Stimulated activated CD4-positive, alpha-beta T cell treated with anti-CD3 and anti-CD28 coated beads, Interleukin-2, amount 100 ng/mL, for 48 hours (primary cell): ENCODE results near the gene AP5S1.
"Not testable (repeated sequence)": the region's sequence is repeated elsewhere in the genome, so short reads cannot be mapped to it uniquely, and the experiment has no call there.

ENCODE experiments used
- DNase-seq, 2 donors: peaks; one replicate each; pipeline ENCODE4 v3.0.0-alpha.2; 2020

Gene AP5S1

DNA sequence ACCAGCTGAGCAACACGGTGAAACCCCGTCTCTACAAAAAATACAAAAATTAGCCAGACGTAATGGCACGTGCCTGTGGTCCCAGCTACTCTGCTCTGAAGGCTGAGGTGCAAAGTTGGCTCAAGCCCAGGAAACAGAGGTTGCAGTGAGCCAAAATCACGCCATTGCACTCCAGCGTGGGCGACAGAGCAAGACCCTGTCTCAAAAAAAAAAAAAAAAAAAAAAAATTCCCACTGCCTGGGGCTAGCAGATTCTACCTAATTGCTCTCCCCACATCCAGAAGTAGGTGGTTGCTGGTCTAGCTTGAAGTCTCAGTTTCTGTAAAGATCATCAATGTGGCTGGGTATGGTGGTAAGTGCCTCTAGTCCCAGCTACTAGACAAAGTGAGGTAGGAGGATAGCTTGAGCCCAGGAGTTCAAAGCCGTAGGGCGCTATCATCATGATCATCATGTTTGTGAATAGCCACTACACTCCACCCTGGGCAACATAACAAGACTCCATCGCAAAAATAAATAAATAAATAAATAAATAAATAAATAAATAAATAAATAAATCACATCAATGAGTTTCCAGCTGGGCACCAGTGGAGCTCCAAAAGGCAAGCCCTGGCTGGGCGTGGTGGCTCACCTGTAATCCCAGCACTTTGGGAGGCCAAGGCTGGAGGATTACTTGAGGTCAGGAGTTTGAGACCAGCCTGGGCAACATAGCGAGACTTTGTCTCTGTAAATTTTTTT is 6.3 kb upstream of the AP5S1 start:
- no peak for DNase-seq

DNA sequence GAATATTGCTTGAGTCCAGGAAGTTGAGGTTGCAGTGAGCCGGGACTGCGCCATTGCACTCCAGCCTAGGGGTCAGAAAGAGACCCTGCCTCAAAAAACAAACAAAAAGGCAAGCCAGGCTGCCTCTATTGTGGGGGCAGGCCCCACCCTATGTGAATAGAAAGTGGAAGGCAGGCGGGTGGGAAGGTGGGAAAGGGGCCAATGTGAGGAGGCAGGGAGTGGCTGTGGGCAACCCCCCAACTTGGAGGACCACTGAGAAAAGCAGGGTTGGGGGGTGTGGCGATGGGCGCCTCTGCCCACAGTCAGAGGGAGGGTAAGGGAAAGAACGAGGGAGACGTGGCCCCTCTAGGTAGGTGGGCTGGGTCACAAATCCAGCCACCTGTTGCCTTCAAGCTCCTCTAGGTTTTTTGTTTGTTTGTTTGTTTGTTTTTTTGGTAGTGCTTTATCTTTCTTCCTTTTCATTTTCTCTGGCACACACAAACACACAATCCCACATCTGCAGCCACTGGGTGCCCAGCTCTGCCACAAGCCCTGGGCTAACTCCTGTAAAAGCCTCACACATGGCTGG is 5.3 kb upstream of the AP5S1 start:
- DNase-seq = no peak

DNA sequence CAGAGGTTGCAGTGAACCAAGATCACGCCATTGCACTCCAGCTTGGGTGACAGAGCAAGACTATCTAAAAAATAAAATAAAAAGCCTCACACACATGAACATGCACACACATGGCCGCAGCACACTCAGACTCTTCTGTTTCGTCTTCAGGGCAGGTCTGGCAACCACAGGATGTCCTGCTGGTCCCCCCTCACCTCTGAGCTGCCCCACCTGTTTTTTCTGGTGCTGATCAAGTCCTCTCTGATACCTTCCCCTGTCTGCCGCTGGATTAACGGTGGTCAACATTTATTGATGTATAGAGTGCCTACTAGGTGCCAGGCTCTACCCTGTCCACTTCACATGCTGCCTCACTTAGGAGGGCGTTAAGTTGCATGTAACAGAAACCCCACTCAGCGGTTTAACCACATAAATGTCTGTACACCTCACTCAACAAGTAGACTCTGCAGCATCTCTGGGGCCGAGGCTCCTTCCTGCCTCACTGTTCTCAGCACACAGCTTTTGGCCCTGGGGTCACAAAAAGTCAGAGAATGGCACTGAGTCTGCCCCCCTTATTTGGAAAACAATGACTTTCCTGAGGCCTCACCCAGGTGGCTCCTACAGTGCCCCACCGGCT is 4.5 kb upstream of the AP5S1 start:
- DNase-seq = no peak

DNA sequence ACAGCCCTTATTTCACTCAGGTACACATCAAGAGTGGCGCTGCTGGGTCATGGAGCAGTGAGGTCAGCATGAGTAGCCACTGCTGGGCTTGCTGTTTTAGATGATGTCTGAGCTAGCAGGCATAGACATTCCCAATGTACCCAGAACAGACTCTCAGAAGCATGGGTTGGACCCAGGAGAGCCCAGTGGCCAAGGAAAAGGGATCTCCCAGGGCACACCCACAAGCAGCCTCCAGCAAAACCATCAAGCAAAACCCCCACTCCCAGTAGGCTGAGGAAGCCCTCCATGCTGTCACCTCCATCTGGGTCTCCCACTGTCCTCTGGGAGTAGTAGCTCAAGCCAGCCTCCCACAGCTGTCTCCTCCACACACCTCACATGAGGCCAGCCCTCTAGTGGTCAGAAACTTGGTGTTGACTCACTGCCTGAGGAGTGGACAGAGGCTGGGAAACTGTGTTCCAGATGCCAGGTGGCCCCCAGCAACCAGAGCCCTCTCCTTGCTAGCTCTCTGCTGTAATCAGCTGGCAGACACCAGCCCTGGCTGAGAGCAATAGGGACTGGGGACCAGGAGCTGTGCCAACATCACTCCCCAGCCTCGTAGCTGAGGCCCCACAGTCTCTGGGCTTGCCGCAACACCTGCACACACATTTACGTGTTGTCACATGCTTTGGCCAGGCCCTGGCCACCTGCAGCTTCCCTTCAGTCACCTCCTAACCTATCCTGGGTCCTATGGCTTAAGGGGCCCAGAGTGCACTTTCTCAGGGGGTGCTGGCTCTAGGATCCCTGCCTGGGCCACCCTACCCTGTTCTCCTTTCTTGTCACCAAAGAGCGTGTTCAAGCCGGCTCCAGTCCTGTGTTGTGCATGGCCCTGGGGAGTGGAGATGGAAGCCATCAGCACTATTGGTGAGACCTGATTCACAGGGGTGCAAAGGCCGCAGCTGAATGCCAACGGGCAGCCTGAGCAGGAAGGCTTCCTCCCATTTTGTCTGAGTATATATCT is 1.9 kb upstream of the AP5S1 start:
- DNase-seq = no peak

DNA sequence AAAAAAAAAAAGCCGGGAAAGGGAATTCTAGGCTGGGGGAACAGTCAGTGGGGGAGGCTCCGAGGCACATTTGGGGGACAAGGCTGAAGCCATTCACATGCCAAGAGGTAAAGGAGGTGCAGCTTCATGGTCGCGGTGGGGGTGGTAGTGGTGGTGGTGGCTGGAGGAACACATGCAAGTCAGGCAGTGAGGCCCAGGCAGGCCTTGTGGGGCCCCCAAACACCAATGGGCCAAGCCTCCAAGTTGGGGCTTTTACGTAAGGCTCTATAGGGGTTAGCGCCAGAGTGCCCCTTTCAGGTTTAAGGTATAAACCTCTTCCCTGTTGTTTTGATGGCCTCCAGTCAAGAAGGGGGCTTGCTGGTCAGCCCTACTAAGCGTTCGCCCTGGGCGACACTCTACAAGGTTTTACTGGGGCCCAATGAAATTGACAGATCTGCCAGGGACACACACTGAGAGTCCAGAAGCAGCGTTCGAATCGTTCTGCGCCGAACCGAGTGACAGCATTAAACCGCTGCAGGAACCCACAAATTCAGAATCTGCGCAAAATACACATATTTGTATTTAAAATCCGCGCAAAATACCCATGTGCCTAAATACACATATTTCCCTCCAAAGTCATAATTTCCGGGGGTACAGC is 818 bp upstream of the AP5S1 start:
- DNase-seq = no peak

DNA sequence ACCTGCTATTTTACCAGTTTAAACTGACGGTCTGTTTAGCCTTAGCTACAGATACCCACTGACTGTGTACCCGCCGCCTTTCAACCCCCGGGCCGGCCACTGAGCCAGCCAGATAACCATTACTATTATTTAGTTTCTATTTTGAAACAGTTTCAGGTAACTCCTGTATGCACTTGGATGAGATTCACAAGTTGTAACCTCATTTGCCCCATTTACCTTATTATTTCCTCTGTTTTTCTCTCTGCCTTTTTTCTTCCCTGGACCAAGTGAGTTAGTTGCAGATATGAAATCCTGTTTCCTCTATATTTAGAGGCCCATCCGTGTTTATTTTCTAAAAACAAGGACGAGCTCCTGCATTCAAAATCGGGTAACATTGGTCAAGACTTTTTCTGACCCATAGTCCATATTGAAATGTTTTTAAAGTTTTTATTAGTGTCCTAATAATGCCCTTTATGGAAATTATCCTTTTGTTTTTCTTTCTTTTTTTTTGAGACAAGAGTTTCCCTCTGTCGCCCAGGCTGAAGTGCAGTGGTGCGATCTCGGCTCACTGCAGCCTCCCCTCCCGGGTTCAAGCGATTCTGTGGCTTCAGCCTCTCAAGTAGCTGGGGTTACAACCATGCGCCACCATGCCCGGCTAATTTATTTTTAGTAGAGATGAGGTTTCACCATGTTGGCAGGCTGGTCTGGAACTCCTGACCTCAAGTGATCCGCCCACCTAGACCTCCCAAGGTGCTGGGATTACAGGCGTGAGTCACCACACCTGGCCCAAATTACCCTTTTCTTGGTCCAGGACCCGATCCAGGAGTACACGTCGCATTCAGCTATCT is 767 bp downstream of the AP5S1 start:
- no peak for DNase-seq

DNA sequence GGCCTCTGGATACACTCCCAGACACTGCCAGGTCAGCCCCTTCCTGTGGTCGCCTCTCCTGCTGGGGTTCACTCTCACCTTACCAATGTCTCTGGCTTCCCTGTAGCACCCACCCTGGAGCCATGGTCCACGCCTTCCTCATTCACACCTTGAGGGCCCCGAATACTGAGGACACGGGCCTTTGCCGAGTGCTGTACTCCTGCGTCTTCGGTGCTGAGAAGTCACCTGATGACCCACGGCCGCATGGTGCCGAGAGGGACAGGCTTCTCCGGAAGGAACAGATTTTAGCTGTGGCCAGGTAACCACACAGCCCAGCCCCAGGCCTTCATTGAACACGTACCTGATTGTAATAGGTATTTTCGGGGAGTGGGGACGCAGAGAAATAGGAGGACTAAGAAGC is 1.6 kb downstream of the AP5S1 start:
- DNase-seq = no peak

DNA sequence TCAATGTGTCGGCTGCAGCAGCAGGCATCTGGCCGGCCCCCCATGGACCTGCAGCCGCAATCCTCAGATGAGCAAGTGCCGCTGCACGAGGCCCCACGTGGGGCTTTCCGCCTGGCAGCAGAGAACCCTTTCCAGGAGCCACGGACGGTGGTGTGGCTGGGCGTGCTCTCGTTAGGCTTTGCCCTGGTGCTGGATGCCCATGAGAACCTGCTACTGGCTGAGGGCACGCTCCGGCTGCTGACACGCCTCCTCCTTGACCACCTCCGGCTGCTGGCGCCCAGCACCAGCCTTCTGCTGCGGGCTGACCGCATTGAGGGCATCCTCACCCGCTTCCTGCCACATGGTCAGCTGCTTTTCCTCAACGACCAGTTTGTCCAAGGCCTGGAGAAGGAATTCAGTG is 3.5 kb downstream of the AP5S1 start:
- DNase-seq = no peak

DNA sequence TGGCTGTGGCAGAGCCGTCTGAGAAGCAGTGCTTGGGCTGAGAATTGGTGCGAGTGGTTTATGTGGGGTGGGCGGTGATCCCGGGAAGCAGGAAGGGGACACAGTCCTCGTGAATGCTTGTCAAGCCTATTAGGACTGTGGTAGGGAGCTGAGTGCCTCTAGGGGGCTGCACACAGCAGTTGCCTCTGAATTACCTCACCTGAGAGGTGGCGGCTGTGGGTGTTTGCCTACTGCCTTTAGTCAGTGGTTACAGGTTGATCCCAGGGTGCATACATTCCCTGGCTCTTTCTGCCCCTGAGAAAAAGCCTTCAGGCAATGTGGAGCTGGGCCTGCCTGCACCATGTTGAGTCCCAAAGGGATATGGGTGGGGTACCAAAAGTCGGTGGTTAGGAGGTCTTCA is 5.2 kb downstream of the AP5S1 start:
- no peak for DNase-seq

DNA sequence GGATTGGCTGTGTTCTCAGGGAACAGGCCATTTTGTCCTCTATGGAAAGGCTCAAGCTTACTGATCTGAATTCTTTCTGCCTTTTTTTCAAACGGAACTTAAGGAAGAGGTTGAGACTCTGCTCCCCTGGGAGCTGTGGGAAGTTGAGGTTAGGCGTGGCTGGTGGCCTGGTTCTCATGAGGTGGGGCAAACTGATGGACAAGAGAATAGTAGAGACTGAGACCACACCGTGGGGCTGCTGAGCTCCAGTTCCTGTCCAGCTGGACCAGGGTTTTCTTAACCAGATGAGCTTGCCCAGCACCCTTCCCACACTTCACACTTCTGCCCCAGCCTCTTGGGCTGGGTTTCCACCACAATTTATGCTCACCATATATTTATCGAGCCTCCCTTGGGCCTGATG is 6.1 kb downstream of the AP5S1 start:
- DNase-seq = no peak

DNA sequence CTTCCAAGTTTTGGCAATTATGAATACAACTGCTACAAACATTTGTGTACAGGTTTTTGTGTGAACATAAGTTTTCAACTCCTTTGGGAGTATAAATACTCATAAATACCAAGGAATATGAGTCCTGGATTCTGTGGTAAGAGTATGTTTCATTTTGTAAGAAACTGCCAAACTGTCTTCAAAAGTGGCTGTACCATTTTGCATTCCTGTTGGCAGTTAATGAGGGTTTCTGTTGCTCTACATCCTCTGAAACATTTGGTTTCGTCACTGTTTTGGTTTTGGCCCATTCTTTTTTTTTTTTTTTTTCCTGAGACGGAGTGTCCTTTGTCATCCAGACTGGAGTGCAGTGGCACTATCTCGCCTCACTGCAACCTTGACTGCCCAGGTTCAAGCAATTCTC is 8.5 kb downstream of the AP5S1 start:
- DNase-seq = no peak

DNA sequence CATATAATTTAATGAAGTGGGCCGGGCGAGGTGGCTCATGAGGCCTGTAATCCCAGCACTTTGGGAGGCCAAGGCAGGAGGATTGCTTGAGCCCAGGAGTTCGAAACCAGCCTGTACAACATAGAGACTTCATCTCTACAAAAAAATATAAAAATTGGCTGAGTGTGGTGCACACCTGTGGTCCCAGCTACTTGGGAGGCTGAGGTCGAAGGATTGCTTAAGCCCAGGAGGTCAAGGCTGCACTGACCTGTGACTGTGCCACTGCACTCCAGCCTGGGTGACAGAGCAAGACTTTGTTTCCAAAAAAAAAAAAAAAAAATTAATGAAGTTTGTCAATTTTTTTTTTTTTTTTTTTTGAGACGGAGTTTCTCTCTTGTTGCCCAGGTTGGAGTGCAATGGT is 9.5 kb downstream of the AP5S1 start:
- DNase-seq = not testable (repeated sequence)

DNA sequence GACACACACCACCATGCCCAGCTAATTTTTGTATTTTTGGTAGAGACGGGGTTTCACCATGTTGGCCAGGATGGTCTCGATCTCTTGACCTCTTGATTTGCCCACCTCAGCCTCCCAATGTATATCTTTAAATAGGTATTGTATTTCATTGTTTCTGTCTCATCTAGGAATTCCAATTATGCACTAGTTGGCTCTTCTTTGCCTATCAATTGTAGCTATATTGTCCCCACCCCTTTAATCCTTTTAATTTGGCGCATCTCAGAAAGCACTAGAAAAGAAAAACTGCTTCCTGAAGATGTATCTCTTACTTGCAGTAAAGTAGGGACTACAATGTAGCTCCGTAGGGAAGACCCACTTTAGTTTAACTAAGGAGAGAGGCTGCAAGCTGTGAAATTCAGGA is 15.8 kb downstream of the AP5S1 start:
- DNase-seq = no peak

DNA sequence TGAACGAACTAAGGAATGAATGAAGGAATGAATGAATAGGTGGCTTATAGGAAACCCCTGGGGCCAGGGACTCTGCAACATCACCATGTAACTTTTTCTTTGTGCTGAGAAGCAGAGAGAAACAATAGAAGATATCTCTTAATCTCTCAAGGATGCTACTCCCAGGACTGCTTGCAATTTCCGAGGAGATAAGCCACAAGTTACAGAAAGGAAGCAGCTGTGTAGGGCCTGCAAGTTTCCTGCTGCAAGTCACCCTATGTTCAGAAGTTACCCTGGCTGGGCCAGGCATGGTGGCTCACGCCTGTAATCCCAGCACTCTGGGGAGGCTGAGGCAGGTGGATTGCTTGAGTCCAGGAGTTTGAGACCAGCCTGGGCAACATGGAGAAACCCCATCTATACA is 19.0 kb downstream of the AP5S1 start:
- DNase-seq = no peak

DNA sequence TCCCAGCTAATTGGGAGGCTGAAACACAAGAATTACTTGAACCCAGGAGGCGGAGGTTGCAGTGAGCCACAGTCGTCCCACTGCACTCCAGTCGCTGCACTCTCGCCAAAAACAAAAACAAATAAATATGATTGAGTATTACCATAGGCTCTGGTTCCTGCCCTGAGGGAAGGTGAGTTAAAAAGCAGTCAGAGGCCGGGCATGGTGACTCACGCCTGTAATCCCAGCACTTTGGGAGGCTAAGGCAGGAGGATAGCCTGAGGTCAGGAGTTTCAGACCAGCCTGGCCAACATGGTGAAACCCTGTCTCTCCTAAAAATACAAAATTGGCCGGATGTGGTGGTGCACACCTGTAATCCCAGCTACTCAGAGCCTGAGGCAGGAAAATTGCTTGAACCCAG is 19.9 kb downstream of the AP5S1 start:
- not testable (repeated sequence) for DNase-seq

DNA sequence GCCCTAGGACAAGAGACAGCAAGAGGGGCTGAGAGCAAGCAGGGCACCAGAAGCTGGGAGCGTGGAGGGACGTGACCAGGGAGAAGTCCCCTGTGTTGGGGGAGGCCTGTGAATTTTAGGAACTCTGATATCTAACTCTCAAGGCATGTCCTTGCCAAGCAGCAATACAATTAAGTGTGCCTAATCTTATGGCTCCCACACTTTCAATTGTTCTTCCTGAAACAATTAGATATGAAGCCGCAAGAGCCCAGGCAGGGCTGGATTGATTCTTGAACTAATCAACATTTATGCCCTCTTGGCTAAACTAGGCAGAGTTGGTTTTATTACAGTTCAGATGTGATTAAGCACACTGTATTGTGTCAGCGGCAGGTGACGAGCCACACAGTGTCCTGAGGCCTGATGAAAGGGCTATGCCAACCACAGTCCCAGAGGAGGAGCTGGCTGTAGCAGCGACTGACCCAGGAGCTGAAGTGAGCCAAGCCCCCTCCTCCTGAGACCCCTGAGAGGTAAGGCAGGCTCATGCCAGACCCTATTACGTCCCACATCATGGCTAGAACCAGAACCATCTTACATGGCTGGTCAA is 22.1 kb downstream of the AP5S1 start:
- DNase-seq = no peak

DNA sequence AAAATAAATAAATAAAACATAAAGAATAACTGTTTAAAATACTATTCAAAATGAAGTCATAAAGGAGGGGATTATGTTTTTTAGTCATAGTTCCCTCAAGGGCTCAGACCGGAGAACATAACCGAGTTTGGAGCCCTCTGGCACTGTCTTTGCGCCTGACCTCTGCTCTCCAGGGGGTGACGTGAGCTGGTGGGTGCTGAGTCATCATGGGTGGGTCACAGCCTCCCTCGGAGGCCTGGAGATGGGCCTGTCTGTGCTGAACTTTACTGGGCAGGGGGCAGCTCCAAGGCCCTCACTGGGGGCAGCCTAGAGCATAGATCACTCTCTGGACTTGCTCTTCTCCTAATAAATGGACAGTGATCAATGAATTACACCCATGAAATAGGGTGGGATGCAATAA is 23.1 kb downstream of the AP5S1 start:
- DNase-seq = no peak

DNA sequence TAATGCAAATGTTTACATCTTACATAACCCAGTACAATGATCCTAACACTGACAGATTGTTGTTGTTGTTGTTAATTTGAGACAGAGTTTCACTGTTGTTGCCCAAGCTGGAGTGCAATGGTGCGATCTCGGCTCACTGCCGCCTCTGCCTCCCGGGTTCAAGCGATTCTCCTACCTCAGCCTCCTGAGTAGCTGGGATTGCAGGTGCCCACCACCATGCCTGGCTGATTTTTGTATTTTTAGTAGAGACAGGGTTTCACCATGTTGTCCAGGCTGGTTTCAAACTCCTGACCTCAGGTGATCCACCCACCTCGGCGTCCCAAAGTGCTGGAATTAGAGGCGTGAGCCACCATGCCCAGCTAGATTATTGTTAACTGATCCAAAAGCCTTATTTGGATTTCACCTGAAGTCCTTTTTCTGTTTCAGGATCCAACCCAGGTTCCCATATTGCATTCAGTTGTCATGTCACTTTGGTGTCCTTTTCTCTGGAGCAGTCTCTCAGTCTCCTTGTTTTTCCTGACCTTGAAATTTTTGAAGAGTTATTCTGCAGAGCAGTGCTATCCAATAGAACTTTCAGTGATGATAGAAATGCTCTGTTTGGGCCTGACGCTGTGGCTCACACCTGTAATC is 23.8 kb downstream of the AP5S1 start:
- not testable (repeated sequence) for DNase-seq

DNA sequence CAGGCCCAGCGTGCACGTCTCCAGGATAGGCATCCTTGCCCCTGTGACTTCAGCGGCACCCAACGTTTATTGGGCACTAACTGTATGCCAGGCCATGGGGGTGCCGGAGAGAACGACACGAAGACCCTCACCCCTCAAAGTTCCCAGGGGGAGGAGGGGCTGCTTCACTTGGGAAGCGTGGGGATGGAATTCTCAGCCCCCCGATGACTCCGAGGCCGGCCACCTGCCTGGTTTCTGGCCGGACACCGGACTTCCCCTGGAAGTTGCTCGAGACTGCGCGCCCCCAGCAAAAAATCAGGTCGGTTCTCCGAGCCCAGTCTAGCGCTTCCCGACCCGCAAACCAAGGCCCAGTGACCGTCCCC is 26.0 kb downstream of the AP5S1 start:
- no peak for DNase-seq

DNA sequence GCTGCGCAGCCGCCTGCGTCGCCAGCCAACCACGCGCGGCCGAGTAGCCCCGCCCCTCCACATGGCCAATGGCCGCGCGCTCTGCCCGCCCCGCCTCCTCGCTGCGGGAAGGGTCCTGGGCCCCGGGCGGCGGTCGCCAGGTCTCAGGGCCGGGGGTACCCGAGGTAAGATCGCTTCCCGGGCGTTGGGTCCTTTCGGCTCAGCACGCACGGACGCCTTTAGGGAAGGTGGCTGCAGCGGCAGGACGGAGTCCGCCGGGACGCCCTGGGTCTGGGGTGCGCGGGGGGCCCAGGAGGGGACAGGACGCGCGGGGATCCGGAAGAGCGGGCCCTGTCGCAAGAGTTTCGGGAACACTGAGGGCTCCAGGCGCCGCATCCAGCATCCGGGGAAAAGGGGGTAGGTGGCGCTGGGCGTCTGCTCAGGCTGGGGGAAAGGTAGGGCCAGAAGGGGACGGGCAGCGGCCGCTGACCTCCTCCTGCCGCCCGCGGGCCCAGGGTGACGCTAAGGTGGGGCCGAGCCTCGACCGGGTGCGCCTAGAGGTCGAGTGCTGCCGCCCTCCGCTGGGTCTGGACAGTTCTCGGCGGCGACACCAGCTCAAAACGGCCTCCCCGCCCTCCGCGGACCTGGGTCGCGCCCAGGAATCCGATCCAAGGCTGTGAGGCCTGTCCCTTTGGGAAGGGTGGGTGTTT is 26.5 kb downstream of the AP5S1 start, which contains the start of gene MAVS:
Gene MAVS, plus strand, starts transcription at position 95 of the 689 bp plus-strand sequence. CDS start 7,791 bp downstream, outside the sequence.
- peak; percentile 85 to 87 for DNase-seq
